IMR-90 (cell line): ENCODE measurements around the gene BSND. TPM values are rescaled to one million over a fixed set of nuclear protein-coding genes. Genes with fewer than 3 reads are reported as not detected.

Experiments used
- ATAC-seq: fragments of 200-7000 bp; cut with Tn5 transposase; 2 replicates; pipeline ENCODE4 v1.9.1; 2020; ENCODE audit warnings: low read depth, mild to moderate bottlenecking, moderate library complexity
- BruUV-seq: library from RNA; stranded (reverse); fragments of 400-500 nt; replicated peaks from 2 replicates; lab custom pipeline; 2021; lab: Mats Ljungman, UMichigan
- CTCF ChIA-PET: fragments of 300-600 bp; formaldehyde crosslinking; extraction: SDS; loops from one replicate; lab custom pipeline; 2021; ENCODE audit warnings: antibody characterized with exemption; lab: Yijun Ruan, JAX
- POLR2A ChIA-PET: fragments of 300-600 bp; sonication (Branson Sonifier 250); formaldehyde crosslinking; loops from one replicate; lab custom pipeline; 2022; ENCODE audit warnings: antibody characterized with exemption; ENCODE audit not compliant: unreplicated experiment; lab: Charles Lee
- DNase-seq: peaks from one replicate; pipeline ENCODE4 v3.0.0; 2013
- H2AFZ ChIP-seq: replicated peaks from 2 replicates; pipeline ENCODE3; 2013; ENCODE audit warnings: low read length, mild to moderate bottlenecking; ENCODE audit not compliant: poor library complexity
- H2AK5ac ChIP-seq: 2 replicates; pipeline ENCODE4 v1.6.1; 2013; ENCODE audit warnings: low read depth, low read length, inconsistent platforms
- H2AK9ac ChIP-seq: replicated peaks from 2 replicates; pipeline ENCODE3; 2013; ENCODE audit warnings: mild to moderate bottlenecking, low read depth, low read length, moderate library complexity; ENCODE audit not compliant: poor library complexity
- H2BK120ac ChIP-seq: 2 replicates; pipeline ENCODE4 v1.6.1; 2013; ENCODE audit warnings: low read depth, low read length, inconsistent platforms
- H2BK15ac ChIP-seq: 3 replicates; pipeline ENCODE4 v1.6.1; 2013; ENCODE audit warnings: low read depth, low read length, inconsistent platforms
- H2BK20ac ChIP-seq: 2 replicates; pipeline ENCODE4 v1.6.1; 2013; ENCODE audit warnings: low read depth, mild to moderate bottlenecking, inconsistent platforms, low read length, moderate library complexity
- H2BK5ac ChIP-seq: 2 replicates; pipeline ENCODE4 v1.6.1; 2013; ENCODE audit warnings: mild to moderate bottlenecking, low read depth, low read length, inconsistent platforms; ENCODE audit not compliant: poor library complexity, severe bottlenecking
- H3K14ac ChIP-seq: replicated peaks from 2 replicates; pipeline ENCODE4 v1.6.1; 2013; ENCODE audit warnings: low read depth, low read length, inconsistent platforms
- H3K18ac ChIP-seq: 2 replicates; pipeline ENCODE4 v1.6.1; 2013; ENCODE audit warnings: low read depth, low read length, control low read depth
- H3K23ac ChIP-seq: 2 replicates; pipeline ENCODE4 v1.6.1; 2013; ENCODE audit warnings: low read depth, low read length, inconsistent platforms
- H3K27ac ChIP-seq: 2 replicates; pipeline ENCODE4 v1.5.1; 2013; ENCODE audit warnings: mild to moderate bottlenecking, control low read depth, low read length; ENCODE audit not compliant: insufficient read depth
- H3K27me3 ChIP-seq: 2 replicates; pipeline ENCODE4 v1.6.1; 2013; ENCODE audit warnings: low read length; ENCODE audit not compliant: control insufficient read depth, insufficient read depth
- H3K36me3 ChIP-seq: 2 replicates; pipeline ENCODE4 v1.6.1; 2013; ENCODE audit warnings: low read length, mixed read lengths; ENCODE audit not compliant: control insufficient read depth, insufficient read depth
- H3K4ac ChIP-seq: 2 replicates; pipeline ENCODE4 v1.6.1; 2013; ENCODE audit warnings: low read depth, low read length, inconsistent platforms
- H3K4me1 ChIP-seq: 2 replicates; pipeline ENCODE4 v1.6.1; 2013; ENCODE audit warnings: low read length, mixed read lengths; ENCODE audit not compliant: control insufficient read depth, insufficient read depth
- H3K4me2 ChIP-seq: 2 replicates; pipeline ENCODE4 v1.6.1; 2013; ENCODE audit warnings: low read depth, mild to moderate bottlenecking, control low read depth, low read length, moderate library complexity
- H3K4me3 ChIP-seq: 2 replicates; pipeline ENCODE4 v1.5.1; 2013; ENCODE audit warnings: low read depth, mild to moderate bottlenecking, control low read depth, low read length, moderate library complexity; ENCODE audit not compliant: insufficient read depth
- H3K56ac ChIP-seq: 2 replicates; pipeline ENCODE4 v1.6.1; 2013; ENCODE audit warnings: low read length, inconsistent platforms; ENCODE audit not compliant: insufficient read depth; ENCODE audit errors: extremely low read depth
- H3K79me1 ChIP-seq, 2 experiments: 2 replicates each; pipeline ENCODE4 v1.6.1; 2013; ENCODE audit warnings: low read length in 2 of 2, inconsistent platforms in 1 of 2, low read depth in 1 of 2
- H3K9ac ChIP-seq: 2 replicates; pipeline ENCODE4 v1.6.1; 2013; ENCODE audit warnings: low read depth, low read length, control low read depth
- H3K9me1 ChIP-seq: 2 replicates; pipeline ENCODE4 v1.6.1; 2013; ENCODE audit warnings: low read length, inconsistent platforms; ENCODE audit not compliant: insufficient read depth
- H3K9me3 ChIP-seq: 2 replicates; pipeline ENCODE4 v1.6.1; 2013; ENCODE audit warnings: low read length; ENCODE audit not compliant: control insufficient read depth, insufficient read depth
- H4K20me1 ChIP-seq: 2 replicates; pipeline ENCODE4 v1.6.1; 2013; ENCODE audit warnings: low read length, inconsistent platforms; ENCODE audit not compliant: insufficient read depth
- H4K5ac ChIP-seq: 2 replicates; pipeline ENCODE4 v1.6.1; 2013; ENCODE audit warnings: mild to moderate bottlenecking, low read depth, low read length, control low read depth
- H4K8ac ChIP-seq, 2 experiments: 2 replicates each; pipeline ENCODE4 v1.6.1; 2013; ENCODE audit warnings: low read depth in 2 of 2, low read length in 2 of 2, control low read depth in 1 of 2, inconsistent platforms in 1 of 2
- H4K91ac ChIP-seq: 2 replicates; pipeline ENCODE4 v1.6.1; 2013; ENCODE audit warnings: low read depth, low read length, inconsistent platforms; ENCODE audit not compliant: insufficient read depth
- BHLHE40 ChIP-seq: fragments of 150-350 bp; IDR thresholded peaks from 2 replicates; pipeline ENCODE4 v1.6.1; 2016; ENCODE audit warnings: mild to moderate bottlenecking, low read depth, low read length
- CEBPB ChIP-seq: IDR thresholded peaks from 2 replicates; pipeline ENCODE4 v1.6.1; 2012; ENCODE audit warnings: low read depth, low read length, improper control_type of control experiment
- CHD1 ChIP-seq: IDR thresholded peaks from 2 replicates; pipeline ENCODE4 v1.6.1; 2012; ENCODE audit warnings: low read depth, low read length, improper control_type of control experiment
- CTCF ChIP-seq: conservative IDR thresholded peaks from 2 replicates; pipeline ENCODE4 v1.5.1; 2012; ENCODE audit warnings: mild to moderate bottlenecking, low read depth, low read length, improper control_type of control experiment
- ELK1 ChIP-seq: fragments of 150-350 bp; IDR thresholded peaks from 2 replicates; pipeline ENCODE4 v1.6.1; 2016; ENCODE audit warnings: low read depth, mild to moderate bottlenecking, low read length, moderate library complexity, borderline replicate concordance
- FOS ChIP-seq: fragments of 150-350 bp; IDR thresholded peaks from 2 replicates; pipeline ENCODE4 v1.6.1; 2016; ENCODE audit warnings: low read depth, low read length
- MAFK ChIP-seq: IDR thresholded peaks from 2 replicates; pipeline ENCODE4 v1.6.1; 2012; ENCODE audit warnings: low read depth, low read length, improper control_type of control experiment
- MAZ ChIP-seq: IDR thresholded peaks from 2 replicates; pipeline ENCODE4 v1.6.1; 2012; ENCODE audit warnings: low read depth, mild to moderate bottlenecking, low read length, improper control_type of control experiment, moderate library complexity, borderline replicate concordance
- MXI1 ChIP-seq: IDR thresholded peaks from 2 replicates; pipeline ENCODE4 v1.6.1; 2012; ENCODE audit warnings: low read depth, mild to moderate bottlenecking, low read length, moderate library complexity, borderline replicate concordance
- NFE2L2 ChIP-seq: fragments of 150-350 bp; IDR thresholded peaks from 2 replicates; pipeline ENCODE4 v1.6.1; 2016; ENCODE audit warnings: low read depth, mild to moderate bottlenecking, low read length
- POLR2A ChIP-seq: IDR thresholded peaks from 2 replicates; pipeline ENCODE4 v1.6.1; 2012; ENCODE audit warnings: mild to moderate bottlenecking, low read depth, low read length
- RCOR1 ChIP-seq: IDR thresholded peaks from 2 replicates; pipeline ENCODE4 v1.6.1; 2012; ENCODE audit warnings: mild to moderate bottlenecking, low read length, improper control_type of control experiment; ENCODE audit not compliant: insufficient replicate concordance
- RFX5 ChIP-seq: IDR thresholded peaks from 2 replicates; pipeline ENCODE4 v1.8.0; 2012; ENCODE audit warnings: low read depth, mild to moderate bottlenecking, low read length, moderate library complexity
- SMC3 ChIP-seq: fragments of 150-350 bp; IDR thresholded peaks from 2 replicates; pipeline ENCODE4 v1.6.1; 2016; ENCODE audit warnings: low read depth, mild to moderate bottlenecking, antibody characterized with exemption, low read length, moderate library complexity
- USF2 ChIP-seq: fragments of 150-350 bp; IDR thresholded peaks from 2 replicates; pipeline ENCODE4 v1.6.1; 2017; ENCODE audit warnings: mild to moderate bottlenecking, antibody characterized with exemption, low read length, low read depth
- WGBS, 2 experiments: methylation state at CpG; one replicate each; pipeline versions ENCODE4 v1.1.5 to v1.1.7; 2013; ENCODE audit warnings: missing lambda C conversion rate in 2 of 2; ENCODE audit not compliant: insufficient read length in 1 of 2; ENCODE audit errors: extremely low coverage in 2 of 2; 5-methylcytosine and 5-hydroxymethylcytosine counted together
- dilution Hi-C: fragments of 300-500 bp; cut with HindIII; formaldehyde crosslinking; loops from one replicate; pipeline ENCODE4 v1.14.3; 2018; ENCODE audit warnings: low sequenced_read_pairs; ENCODE audit not compliant: unreplicated experiment
- in situ Hi-C: fragments of 300-500 bp; cut with MboI; formaldehyde crosslinking; loops from 3 replicates; pipeline ENCODE4 v1.14.3; 2019; ENCODE audit warnings: low sequenced_read_pairs, inconsistent platforms, mixed read lengths
- intact Hi-C: fragments of 100-400 bp; cut with micrococcal nuclease; formaldehyde crosslinking; loops from 2 replicates; pipeline ENCODE4 v1.10.0; 2022
- polyA plus RNA-seq, 3 experiments: library from polyadenylated mRNA; depleted of rRNA; stranded (reverse); fragments of >200 nt; gene quantifications; 2 replicates each; pipeline ENCODE4 v1.2.3, GENCODE V29; 2012; ENCODE audit warnings: low replicate concordance in 1 of 3
- total RNA-seq: library from RNA; depleted of rRNA; stranded (reverse); fragments of >200 nt; gene quantifications from 2 replicates; pipeline ENCODE4 v1.2.3, GENCODE V29; 2012

BSND gene
- total and polyA plus RNA-seq, 2 of the 4 experiments (the other 2 are of a cell fraction) = not detected

GRCh38 chr1:55051169-55051568 lies 52.4 kb downstream of the BSND start:
- no peak overlapping the region for H3K56ac ChIP-seq
- ChIA-PET POLR2A (no interaction called here), CTCF (no interaction called here)
- intact Hi-C loops = no loop called here
- H3K27ac ChIP-seq = no peak overlapping the region
- in situ Hi-C loops = no loop called here
- no peak overlapping the region for H4K5ac ChIP-seq
- no TSS peak for BruUV-seq
- no peak overlapping the region for H2BK5ac ChIP-seq
- H2AK5ac ChIP-seq = no peak overlapping the region
- peaks cover 35% of the 10 kb centered on the region for H3K27me3 ChIP-seq
- H2BK120ac ChIP-seq = no peak overlapping the region
- no peak overlapping the region for H4K91ac ChIP-seq
- H3K79me1 ChIP-seq = no peaks in the 10 kb centered on the region
- H2AFZ ChIP-seq = no peak overlapping the region
- TF ChIP-seq FOS (no peak), SMC3 (no peak), CEBPB (no peak), RFX5 (no peak), MAZ (no peak), MAFK (no peak), CTCF (no peak), ELK1 (no peak), RCOR1 (no peak), BHLHE40 (no peak), USF2 (no peak), CHD1 (no peak), POLR2A (no peak), MXI1 (no peak), NFE2L2 (no peak)
- H3K9me1 ChIP-seq = no peaks in the 10 kb centered on the region
- no peak overlapping the region for H3K23ac ChIP-seq
- no peak for ATAC-seq
- WGBS, 2 experiments = 94% methylated on average over 3 of the region's 5 CpGs; no CpG with 5 or more reads in 1 of the 2 experiments
- H3K4me2 ChIP-seq = no peak overlapping the region
- H4K20me1 ChIP-seq = no peaks in the 10 kb centered on the region
- H3K14ac ChIP-seq = no peak overlapping the region
- H3K9me3 ChIP-seq = no peaks in the 10 kb centered on the region
- no peak overlapping the region for H2BK20ac ChIP-seq
- H3K36me3 ChIP-seq = no peaks in the 10 kb centered on the region
- no peak overlapping the region for H2AK9ac ChIP-seq
- H3K4me1 ChIP-seq = no peaks in the 10 kb centered on the region
- H3K18ac ChIP-seq = no peak overlapping the region
- H3K9ac ChIP-seq = no peak overlapping the region
- H3K4ac ChIP-seq = no peak overlapping the region
- no peak overlapping the region for H4K8ac ChIP-seq
- no peak for DNase-seq
- no peak overlapping the region for H3K4me3 ChIP-seq
- no peak overlapping the region for H2BK15ac ChIP-seq
- dilution Hi-C loops = no loop called here
